Epithelial cell of proximal tubule (primary cell): Measurements from ENCODE around the gene HDAC4. TPM values are rescaled to one million over a fixed set of nuclear protein-coding genes. Genes with fewer than 3 reads are reported as not detected.
A peak's percentile ranks its signal among the peaks of the same experiment; 100 is the strongest.

Source experiments
- DNase-seq: peaks from one replicate; pipeline ENCODE4 v3.0.0-alpha.2; 2011; ENCODE audit warnings: low read depth
- H3K4me3 ChIP-seq: 2 replicates; pipeline ENCODE4 v1.5.1; 2011; ENCODE audit warnings: low read depth, mild to moderate bottlenecking, low read length
- CTCF ChIP-seq: conservative IDR thresholded peaks from 2 replicates; pipeline ENCODE4 v1.5.1; 2012; ENCODE audit warnings: low read depth, mild to moderate bottlenecking, low read length
- total RNA-seq: library from RNA; depleted of rRNA; stranded (reverse); fragments of >200 nt; gene quantifications from 2 replicates; pipeline ENCODE4 v1.2.3, GENCODE V29; 2015

Gene HDAC4
- total RNA-seq, 1 donor from 2014 or later, result 23.2 TPM

GRCh38 chr2:239368321-239368720 lies 32.5 kb downstream of the HDAC4 start:
- no peak for DNase-seq
- no peak overlapping the region for H3K4me3 ChIP-seq
- TF ChIP-seq CTCF, result no peak

GRCh38 chr2:239366740-239367139 lies 34.1 kb downstream of the HDAC4 start:
- TF ChIP-seq CTCF, result no peak
- no peak for DNase-seq
- H3K4me3 ChIP-seq, result no peak overlapping the region

- no peak for TF ChIP-seq CTCF
- no peak for DNase-seq
- no peak overlapping the region for H3K4me3 ChIP-seq
Measured at GRCh38 chr2:239365782-239366435, 34.9 kb downstream of the HDAC4 start.

- TF ChIP-seq CTCF, result no peak
- no peak for DNase-seq
- H3K4me3 ChIP-seq, result no peak overlapping the region
Measured at GRCh38 chr2:239365071-239365781, 35.6 kb downstream of the HDAC4 start.

GRCh38 chr2:239363946-239364637 lies 36.7 kb downstream of the HDAC4 start:
- no peak for TF ChIP-seq CTCF
- no peak overlapping the region for H3K4me3 ChIP-seq
- no peak for DNase-seq

GRCh38 chr2:239362507-239362906 lies 38.3 kb downstream of the HDAC4 start:
- DNase-seq, result no peak
- TF ChIP-seq CTCF, result no peak
- no peak overlapping the region for H3K4me3 ChIP-seq

GRCh38 chr2:239361311-239361642 lies 39.5 kb downstream of the HDAC4 start:
- no peak overlapping the region for H3K4me3 ChIP-seq
- peak; percentile 40 for TF ChIP-seq CTCF
- no peak for DNase-seq
